ENCODE measurements around the gene RET.

Gene RET

GRCh38 chr10:43044961-43045621, 31.8 kb upstream of the RET start:
- DNase-seq, result no peak

GRCh38 chr10:43045631-43046287, 31.1 kb upstream of the RET start:
- no peak for DNase-seq

- DNase-seq, result no peak
These were observed 30.4 kb upstream of the RET start for GRCh38 chr10:43046288-43046991.

GRCh38 chr10:43047288-43047970, 29.4 kb upstream of the RET start:
- DNase-seq, result no peak

GRCh38 chr10:43048301-43049051, 28.4 kb upstream of the RET start:
- no peak for DNase-seq

- DNase-seq, result no peak
These were observed 27.8 kb upstream of the RET start for GRCh38 chr10:43049081-43049551.

GRCh38 chr10:43050011-43050410, 26.9 kb upstream of the RET start:
- no peak for DNase-seq

- DNase-seq, result no peak
These were observed 23.0 kb upstream of the RET start for GRCh38 chr10:43053825-43054224.

GRCh38 chr10:43054593-43054992, 22.3 kb upstream of the RET start:
- DNase-seq, result no peak

- no peak for DNase-seq
These were observed 21.7 kb upstream of the RET start for GRCh38 chr10:43055217-43055616.

GRCh38 chr10:43055991-43056567, 20.8 kb upstream of the RET start:
- DNase-seq, result no peak

- no peak for DNase-seq
These were observed 20.3 kb upstream of the RET start for GRCh38 chr10:43056568-43057011.

GRCh38 chr10:43057231-43057711, 19.6 kb upstream of the RET start:
- no peak for DNase-seq

- DNase-seq, result no peak
These were observed 19.0 kb upstream of the RET start for GRCh38 chr10:43057831-43058340.

- no peak for DNase-seq
These were observed 18.0 kb upstream of the RET start for GRCh38 chr10:43058716-43059335.

- DNase-seq, result no peak
These were observed 17.5 kb upstream of the RET start for GRCh38 chr10:43059336-43059720.

GRCh38 chr10:43059828-43060227, 17.0 kb upstream of the RET start:
- DNase-seq, result no peak

GRCh38 chr10:43060291-43060690, 16.6 kb upstream of the RET start:
- no peak for DNase-seq

GRCh38 chr10:43061331-43061730, 15.5 kb upstream of the RET start:
- no peak for DNase-seq

GRCh38 chr10:43061760-43062159, 15.1 kb upstream of the RET start:
- no peak for DNase-seq

- no peak for DNase-seq
These were observed 14.3 kb upstream of the RET start for GRCh38 chr10:43062402-43063160.

Data from activated CD8-positive, alpha-beta memory T cell treated with anti-CD3 and anti-CD28 coated beads for 24 hours (primary cell).